Stimulated activated CD8-positive, alpha-beta memory T cell treated with anti-CD3 and anti-CD28 coated beads, Interleukin-7, amount 100 ng/mL, for 1 hour (primary cell): ENCODE data around the gene TMEM87B.

Experiments
- DNase-seq, 2 donors: peaks; one replicate each; pipeline ENCODE4 v3.0.0-alpha.2; 2020; ENCODE audit warnings: low read depth in 2 of 2

The TMEM87B gene

DNA sequence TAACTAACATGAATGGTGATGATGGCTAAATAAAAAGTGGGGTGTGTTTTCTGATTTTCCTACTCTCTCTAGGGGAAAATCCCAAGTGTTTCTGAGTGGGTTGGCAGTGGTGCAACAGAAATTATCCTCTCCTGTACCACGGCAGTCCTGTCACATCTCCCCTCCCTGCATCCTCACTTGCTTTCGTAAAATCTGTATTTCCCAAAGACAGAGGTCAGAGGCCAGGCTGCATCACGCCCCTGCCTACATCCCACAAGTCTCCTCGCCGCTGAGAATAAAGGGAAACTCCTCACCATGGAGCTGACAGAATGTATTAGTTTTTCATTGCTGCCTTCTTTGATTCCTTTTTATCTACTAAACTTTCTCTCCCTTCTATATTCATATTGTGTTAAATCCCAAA, 96.2 kb downstream of the TMEM87B start:
- DNase-seq = no peak

DNA sequence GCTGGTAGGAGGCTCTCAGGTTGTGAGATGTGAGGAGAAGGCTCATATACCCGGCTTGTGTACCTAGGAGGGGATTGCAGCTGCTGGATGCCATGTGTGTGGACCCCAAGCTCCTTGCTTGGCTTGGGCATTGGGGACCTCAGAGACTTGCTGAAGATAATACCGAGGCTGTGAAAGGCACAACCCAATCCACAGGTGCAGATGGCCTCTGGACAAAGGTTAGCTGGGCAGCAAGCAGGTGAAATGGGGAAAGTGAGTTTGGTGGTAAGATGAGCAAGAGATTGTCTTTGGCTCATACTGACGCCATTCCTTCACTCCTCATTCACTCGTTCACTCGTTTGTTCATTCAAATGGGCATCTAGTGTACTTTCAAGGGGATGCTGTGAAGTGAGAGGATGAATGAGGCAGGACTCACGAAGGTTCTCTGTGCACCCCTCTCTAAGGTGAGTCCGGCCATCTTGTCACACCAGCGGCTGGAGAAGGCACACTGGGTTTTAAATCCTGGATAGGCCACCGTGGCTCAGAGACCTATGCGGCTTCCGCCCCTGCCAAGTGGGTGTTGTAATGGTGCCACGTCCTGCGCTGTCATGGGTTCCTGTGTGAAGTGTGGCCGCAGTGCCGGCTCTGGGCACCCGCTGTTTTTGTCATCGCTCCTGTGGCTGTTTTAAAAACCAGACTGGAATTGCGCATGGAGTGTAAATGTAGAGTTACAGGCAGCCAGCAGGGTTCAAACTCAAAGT, 96.8 kb downstream of the TMEM87B start:
- no peak for DNase-seq

DNA sequence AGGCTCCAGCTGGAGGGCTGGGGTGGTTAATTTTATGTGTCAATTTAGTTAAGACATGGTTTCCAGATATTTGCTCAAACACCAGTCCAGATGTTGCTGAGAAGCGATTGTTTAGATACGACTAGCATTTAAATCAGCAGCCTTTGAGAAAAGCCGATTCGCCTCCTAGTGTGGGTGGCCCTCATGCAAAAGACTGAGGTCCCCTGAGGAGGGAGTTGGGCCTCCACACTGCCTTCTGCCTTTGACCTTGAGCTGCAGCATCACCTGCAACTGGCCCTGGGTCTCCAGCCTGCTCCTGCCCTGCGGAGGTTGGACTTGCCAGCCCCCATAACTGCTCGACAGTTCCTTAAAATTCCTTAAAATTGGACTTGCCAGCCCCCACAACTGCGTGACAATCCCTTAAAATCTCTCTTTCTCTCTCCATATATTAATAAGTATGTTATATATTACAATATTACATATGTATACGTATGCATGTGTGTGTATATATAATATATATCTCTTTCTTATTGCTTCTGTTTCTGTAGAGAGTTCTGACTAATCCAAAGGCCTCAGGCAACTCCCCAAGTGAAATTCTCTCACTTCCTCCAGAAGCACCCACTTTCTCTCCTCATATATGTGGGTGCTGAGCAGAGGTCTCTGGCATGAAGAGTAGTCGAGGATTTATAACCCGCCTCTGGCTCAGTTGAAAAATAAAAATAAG, 97.6 kb downstream of the TMEM87B start:
- DNase-seq = no peak

DNA sequence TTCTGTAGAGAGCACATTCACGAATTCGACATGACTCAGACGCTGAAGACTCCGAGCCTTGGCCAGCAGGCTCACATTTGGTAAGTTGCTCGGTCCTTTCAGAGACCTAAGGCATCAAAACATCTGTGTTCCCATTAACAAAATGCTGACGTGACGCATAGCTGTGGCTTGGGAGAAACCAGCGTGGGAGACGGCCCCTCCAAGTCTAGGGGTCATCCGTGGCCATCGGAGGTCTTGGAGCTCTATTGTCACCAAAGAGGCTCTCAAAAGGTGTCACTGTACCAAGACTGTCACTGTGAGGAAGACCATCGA, 98.1 kb downstream of the TMEM87B start:
- DNase-seq = no peak

DNA sequence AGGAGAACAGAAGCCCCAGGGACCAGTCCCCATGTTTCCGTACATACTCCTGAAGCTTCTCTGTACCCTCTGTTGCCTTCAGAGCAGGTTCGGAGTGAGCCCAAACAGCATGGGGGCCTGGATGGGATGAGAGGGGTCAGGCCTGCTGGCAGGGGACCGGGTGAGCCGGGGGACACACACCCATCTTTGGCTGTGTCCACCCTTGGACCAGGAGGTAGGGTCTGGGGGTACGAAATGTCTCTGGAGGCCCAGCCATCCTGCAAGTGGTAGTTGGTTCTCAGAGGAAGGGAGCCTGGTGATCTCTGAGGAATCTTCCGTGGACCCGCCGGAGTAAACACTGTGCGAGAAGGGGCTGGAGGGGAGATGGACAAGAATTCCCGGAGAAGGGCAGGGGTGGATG, 98.4 kb downstream of the TMEM87B start:
- no peak for DNase-seq

DNA sequence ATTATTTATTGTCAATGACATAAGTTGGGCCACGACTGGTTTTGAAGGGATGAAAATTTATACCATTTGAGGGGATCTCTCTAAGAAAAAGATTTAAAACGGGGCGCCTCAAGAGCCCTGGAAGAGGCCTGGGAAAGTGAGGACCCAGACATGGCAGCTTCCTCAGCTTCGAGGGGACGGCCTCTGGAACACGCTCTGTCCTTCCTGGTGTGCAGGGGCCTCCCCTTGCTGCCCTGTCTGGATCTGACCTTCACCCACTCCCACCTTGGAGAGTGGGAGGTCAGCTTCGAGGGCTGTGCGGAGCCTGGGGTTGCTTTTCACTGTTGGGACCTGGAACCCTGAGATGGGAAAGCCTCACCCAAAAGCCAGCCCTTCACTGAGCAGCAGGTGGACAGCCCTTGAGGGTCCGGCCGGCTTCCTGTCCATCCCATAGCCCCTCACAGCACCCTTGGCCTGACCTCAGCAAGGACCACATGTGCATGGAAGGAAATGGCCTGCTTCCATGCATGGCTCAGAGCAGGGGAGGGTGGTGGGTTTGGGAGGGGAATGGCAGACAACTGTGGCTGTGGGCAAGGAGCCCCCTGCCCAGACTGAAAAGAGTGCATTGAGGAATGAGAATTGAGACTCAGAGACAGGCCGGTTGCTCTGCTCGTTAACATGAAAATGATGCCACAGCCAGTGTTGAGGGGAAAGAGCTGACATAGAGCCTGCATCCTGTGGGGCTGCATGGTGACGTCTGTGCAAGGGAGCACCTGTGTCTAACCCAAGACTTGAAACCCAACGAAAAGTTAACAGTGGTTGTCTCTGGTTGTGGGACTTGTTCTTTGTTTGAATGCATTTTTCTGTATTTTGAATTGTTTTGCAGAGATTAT, 99.4 kb downstream of the TMEM87B start:
- DNase-seq = no peak

DNA sequence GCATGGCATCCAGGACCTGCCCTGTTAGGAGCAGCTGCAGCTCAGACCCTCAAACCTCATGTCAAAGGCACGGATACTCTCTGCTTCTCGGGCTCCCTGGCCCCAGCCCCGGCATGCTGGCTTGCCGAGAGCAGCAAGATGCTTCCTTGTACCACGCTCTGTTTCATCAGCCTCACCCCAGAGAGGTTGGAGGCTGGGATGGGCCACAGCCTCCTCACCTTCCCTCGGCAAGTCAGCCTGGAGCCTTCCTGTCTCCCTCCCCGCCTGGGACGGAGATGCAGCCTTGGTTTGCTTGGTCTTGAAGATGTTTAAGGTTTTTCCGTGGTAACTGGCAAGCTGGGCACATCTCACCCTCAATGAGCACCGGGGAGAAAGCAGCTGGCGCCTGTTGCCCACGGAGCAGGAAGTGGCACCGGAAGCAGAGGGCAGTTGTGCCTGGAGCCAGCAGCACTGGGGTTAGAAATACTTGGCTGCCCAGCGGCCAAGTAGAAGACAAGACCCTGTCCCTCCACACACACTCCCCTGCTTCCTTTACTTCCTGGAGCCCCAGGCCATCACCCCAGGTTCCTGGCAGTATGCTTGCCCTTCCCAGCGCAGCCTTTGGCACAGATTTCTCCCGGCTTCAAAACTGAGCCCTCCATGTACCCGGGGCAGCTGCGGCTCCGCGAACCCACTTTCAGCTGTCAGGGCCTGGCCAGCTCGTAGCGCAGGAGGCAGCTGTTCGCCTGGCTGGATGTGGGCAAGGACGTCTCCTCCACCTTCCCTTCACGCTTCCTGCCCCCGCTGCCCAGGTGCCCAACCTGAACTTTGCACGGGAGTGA, 100.5 kb downstream of the TMEM87B start:
- no peak for DNase-seq

DNA sequence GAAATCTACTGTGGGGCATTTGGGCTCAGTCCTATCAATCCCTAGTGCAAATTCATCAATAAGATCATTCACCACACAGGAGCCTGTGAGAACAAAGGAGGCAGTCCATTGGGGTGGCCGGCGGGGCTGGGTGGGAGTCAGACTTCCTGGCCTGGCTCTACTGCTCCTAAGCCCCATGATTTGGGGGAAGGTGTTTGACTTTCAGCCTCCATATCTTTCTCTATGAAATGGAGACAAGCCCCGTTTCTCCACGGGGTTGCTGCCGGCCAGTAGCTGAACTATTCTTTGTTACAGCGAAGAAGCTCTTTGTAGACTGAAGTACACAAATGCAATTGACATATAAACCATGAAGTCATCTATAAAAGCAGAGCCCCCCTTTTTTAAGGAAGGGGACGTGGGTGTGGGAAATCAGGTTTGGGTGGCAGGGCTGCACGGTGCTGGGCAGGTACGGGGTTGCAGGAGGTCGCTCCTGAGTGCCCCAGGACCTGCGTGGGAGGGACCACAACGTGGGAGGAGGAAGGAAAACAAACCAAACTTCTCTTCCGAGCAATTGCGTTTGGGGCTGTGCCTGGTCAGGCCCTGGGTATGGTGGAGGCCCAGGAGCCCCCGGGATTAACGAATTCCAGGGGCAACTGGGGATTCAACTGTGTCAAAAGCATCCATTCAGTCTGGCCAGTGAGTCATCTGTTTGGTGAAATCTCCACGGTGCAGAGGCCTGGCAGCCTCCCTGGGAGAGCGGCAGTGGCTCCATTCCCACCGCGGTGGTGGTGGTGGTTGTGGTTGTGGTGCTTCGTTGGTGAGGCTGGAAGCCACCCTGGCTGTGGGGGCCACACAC, 101.3 kb downstream of the TMEM87B start:
- no peak for DNase-seq

DNA sequence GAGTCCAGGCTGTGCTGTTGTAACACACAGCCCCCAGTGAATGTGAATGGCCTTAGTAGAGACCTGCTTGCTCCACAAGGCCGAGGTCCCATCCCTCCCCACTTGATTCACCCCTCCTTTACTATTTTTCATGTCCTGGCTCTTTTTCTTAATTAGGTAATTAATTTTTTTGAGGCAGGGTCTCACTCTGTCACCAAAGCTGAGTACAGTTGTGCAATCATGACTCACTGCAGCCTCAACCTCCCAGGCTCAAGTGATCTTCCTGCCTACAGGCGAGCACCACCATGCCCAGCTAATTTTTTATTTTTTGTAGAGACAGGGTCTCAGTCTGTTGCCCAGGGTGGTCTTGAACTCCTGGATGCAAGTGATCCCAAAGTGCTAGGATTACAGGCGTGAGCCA, 102.4 kb downstream of the TMEM87B start:
- DNase-seq = no peak

DNA sequence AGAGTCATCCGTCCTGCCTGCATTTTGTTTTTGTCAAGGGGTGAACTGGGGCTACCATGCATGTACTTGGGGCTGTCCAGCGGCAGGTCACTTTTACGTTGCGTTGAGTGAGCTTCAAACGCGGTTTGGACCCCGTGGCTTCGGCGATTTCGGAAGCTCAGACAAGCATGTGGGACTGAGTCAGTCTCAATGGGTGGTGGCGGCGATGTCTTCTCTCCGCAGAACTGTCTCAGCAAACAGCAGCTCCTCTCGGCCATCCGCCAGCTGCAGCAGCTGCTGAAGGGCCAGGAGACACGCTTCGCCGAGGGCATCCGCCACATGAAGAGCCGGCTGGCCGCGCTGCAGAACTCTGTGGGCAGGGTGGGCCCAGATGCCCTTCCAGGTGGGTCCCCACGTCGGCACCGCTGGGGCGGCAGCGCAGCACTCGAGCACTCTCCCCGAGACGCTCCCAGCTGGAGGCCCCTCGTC, 104.4 kb downstream of the TMEM87B start:
- no peak for DNase-seq

DNA sequence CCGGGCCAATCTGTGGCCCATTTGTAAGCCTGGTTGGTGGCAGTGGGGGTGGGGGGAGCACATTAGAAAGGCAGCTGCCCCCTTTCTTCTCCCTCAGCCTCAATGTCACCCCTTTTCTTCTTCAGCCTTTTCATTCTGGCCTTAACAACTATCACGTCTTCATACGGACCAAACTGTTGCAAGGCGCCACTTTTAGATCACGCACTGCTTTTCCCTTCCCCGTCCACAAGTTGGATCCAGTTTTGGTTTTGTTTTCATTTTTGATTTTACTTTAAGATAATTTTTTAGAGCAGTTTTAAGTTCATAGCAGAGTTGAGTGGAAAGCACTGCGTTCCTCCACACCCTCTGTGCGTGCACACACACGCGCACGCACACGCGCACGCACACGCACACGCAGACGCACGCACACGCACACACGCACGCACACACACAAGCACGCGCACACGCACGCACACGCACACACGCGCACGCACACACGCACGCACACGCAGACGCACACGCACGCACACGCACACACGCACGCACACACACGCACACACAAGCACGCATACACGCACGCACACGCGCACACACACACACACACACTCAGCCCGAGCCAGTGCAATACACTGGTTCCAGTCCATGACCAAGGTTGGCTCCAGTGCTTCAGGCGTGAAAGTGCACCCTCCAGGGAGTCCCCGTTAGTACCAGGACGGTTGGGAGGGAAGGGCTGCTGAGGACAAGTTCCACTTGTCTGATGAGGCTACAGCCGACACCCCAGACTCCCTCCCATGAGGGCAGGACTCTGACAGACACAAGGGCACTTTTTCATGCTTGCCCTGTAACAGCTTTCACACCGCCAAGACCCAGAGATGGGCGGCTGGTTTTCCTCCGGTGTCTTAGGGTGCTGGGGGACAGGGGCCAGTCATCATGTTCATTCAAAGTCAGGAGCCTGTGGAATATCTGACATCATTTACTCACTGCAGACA, 105.5 kb downstream of the TMEM87B start:
- DNase-seq = no peak

DNA sequence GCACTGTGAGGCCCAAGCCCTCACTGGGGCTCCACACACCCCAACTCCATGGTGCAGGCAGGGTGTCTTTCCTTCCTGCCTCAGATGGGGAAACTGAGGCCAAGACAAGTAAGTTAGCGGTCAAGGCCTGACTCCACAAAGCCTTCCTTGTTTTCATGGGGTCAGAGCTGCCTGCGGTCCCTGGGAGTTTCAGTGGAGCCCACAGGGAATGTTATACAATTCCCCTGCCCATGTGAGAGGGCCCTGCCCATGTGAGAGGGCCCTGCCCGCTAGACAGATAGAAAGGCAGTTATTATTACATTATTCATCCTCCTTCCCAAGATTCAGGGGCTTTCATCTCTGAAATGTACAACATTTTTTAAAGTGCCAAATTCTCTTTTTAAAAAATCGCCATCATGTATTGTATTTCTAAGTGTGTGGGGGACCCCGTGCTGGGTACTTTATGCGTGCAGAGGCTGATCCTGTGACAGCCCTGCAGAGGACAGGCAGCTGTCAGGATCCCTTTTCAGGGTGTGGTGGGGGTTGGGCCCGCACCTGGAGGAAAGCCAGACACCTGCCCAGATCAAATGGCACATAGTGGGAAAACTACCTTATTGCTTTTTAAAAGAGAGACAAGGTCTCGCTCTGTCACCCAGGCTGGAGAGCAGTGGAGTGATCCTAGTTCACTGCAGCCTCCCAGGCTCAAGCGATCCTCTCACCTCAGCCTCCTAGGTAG, 106.5 kb downstream of the TMEM87B start:
- DNase-seq = no peak

DNA sequence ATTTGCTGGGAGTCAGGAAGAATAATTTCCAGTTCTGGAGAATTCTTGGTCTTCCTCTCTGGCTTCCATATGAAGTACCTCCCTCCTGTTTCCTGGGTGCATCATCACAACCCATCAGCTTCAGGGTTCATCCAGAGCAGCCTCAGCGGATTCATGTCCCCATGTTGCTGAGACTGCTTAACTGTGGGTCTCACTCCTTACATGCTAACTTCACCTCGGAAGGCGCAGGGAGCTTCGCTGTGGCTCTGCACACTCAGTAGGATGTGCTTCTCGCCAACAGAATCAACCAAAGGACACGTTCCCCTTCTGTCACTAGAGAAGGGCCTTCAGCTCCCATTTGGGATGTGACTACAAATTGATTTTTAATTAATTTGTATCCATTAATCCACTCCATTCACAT, 107.3 kb downstream of the TMEM87B start:
- DNase-seq = no peak

DNA sequence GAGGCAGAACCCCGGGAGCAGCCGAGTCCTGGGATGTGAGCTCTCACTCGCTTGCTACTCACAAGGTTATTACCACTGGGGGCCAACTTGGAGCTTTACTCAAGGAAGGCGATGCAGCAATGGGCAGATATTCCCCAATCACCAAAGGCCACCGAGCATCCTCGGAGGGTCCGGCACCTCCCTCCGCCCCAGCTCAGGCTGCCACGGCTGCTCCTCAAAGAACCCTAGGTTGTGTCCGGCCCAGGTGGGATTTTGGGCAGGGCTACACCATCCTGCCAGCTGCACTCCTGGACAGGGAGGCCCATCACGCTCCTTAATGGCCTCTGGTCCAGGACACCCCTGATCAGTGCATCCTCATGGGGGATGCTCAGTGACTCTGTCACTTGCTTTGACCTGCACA, 107.9 kb downstream of the TMEM87B start:
- no peak for DNase-seq

DNA sequence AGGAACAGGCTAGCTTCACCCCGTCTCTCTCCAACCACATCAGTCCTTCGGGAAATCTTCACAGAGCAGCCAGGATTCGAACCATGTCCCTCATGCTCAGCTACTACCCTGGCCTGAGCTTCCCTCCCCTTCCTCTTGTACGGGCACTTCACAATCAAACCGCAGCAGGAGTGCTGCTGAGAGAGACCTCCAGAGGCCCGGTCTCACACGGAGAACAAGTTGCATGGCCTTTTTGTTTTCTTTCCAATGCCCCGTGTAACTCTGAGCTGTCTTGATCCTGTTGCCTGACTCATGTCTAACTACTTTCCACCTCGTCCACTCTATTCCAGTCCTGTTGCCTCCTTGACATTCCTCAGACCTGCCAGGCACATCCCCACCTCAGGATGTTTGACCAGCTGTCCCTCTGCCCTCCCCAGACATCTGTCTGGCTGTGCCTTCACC, 108.5 kb downstream of the TMEM87B start:
- DNase-seq = no peak

DNA sequence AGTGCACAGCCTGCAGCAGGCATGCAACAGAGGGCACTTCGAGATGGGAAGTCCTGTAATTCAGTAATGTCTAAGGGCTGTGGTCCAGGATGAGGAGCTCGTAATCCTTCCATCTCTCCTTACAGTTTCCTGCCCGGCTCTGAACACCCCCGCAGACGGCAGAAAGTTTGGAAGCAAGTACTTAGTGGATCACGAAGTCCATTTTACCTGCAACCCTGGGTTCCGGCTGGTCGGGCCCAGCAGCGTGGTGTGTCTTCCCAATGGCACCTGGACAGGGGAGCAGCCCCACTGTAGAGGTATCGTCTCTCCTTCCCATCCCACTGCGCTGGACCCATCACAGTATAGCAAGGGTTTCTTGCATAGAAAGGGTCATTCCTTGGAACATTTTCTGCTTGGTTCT, 109.8 kb downstream of the TMEM87B start:
- DNase-seq = no peak

DNA sequence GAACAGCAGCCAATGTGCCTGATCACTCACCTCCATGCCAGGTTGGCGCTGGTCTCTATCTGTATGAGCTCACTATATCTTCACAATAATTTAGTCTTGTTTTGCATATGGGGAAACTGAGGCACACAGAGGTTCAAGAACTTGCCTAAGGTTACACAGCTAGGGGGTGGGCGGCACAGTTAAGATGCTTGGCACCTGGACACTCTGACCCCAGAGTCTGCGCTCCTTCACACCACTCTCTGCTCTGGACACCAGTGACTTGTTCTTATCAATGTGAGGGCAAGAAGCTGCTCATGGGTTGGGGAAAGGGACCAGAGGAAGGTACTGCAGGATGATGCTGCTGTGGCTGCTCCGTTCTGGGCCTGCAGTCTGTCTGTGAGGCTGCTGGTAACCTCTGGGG, 110.2 kb downstream of the TMEM87B start:
- DNase-seq = no peak

DNA sequence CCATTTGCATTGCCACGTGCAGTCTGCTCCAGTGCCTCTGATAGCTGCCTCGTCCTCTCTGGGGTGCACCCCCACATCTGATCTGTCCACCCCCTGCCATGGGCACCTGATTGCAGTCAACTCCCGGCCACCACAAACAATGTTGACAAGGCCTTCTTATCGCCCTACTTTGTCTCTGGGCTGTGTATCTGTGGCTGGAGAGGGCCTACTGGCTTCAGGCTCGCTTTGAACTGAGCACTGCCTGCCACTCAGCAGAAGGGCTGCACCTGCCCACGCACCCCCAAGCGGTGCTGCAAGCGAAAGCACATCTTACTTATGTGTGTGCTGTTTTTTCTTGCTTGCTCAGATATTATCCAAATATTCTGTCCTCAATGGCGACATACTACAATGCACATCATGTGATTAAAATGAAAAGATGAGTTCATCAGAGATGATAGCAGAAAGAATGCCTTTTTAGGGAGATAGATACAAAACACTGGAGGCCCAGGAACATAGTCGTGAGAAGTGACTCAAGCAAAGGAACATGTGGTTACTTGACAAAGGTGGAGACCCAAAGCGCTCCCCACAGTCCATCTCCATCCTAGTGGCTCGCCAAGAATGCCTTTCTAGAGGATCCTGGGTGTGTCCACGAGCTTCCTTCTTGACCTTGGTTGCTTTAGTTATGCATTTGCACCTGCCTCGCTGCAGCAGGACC, 111.9 kb downstream of the TMEM87B start:
- DNase-seq = no peak
